ENCODE results near the gene RBFOX2.

DNA sequence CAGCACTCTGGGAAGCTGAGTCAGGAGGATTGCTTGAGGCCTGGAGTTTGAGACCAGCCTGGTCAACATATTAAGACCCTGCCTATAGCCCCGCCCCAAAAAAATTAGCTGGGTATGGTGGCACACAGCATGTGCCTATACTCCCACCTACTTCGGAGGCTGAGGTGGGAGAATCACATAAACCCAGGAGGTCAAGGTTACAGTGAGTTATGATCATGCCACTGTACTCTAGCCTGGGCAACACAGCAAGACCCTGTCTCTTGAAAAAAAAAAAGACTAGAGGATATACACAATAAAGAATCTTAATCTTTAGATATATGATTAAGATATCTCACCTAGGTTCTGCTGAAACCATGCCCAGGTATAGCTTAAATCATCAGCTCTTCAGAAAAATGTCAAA, 174.3 kb downstream of the RBFOX2 start:
- TF ChIP-seq, protein P1, sequence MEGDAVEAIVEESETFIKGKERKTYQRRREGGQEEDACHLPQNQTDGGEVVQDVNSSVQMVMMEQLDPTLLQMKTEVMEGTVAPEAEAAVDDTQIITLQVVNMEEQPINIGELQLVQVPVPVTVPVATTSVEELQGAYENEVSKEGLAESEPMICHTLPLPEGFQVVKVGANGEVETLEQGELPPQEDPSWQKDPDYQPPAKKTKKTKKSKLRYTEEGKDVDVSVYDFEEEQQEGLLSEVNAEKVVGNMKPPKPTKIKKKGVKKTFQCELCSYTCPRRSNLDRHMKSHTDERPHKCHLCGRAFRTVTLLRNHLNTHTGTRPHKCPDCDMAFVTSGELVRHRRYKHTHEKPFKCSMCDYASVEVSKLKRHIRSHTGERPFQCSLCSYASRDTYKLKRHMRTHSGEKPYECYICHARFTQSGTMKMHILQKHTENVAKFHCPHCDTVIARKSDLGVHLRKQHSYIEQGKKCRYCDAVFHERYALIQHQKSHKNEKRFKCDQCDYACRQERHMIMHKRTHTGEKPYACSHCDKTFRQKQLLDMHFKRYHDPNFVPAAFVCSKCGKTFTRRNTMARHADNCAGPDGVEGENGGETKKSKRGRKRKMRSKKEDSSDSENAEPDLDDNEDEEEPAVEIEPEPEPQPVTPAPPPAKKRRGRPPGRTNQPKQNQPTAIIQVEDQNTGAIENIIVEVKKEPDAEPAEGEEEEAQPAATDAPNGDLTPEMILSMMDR (conservative IDR thresholded peaks at IDR 0.05 in 1 of 2, IDR thresholded peaks at IDR 0.05 in 1 of 2; ENCODE audit: extremely low read depth in 1 of 2, insufficient read depth in 1 of 2, low read depth in 1 of 2, low read length in 2 of 2), result no peak
- TF ChIP-seq EZH2 (IDR thresholded peaks at IDR 0.05; ENCODE audit: borderline replicate concordance, low read length), result no peak
